Fibroblast of the aortic adventitia (primary cell): ENCODE data around the gene TMEM17. TPM values are rescaled to one million over a fixed set of nuclear protein-coding genes. Genes with fewer than 3 reads are reported as not detected.

Experiments
- DNase-seq: peaks from one replicate; pipeline ENCODE4 v3.0.0-alpha.2; 2010; ENCODE audit warnings: low read depth
- H3K4me3 ChIP-seq: 2 replicates; pipeline ENCODE4 v1.5.1; 2011; ENCODE audit warnings: low read depth, mild to moderate bottlenecking, control low read depth, low read length, moderate library complexity
- CTCF ChIP-seq: IDR thresholded peaks from 2 replicates; pipeline ENCODE4 v1.5.1; 2011; ENCODE audit warnings: mild to moderate bottlenecking, low read length, control low read depth, inconsistent platforms; ENCODE audit not compliant: insufficient read depth
- total RNA-seq: library from RNA; depleted of rRNA; stranded (reverse); fragments of >200 nt; gene quantifications from 2 replicates; pipeline ENCODE4 v1.2.3, GENCODE V29; 2012; ENCODE audit warnings: low replicate concordance

TMEM17 gene
- total RNA-seq, 1 donor: 4.4 TPM

- H3K4me3 ChIP-seq: no peak overlapping the region
- no peak for DNase-seq
- TF ChIP-seq CTCF: no peak
These were observed 36.9 kb downstream of the TMEM17 start for GRCh38 chr2:62469114-62469513.

GRCh38 chr2:62467475-62468321 lies 38.3 kb downstream of the TMEM17 start:
- H3K4me3 ChIP-seq: no peak overlapping the region
- peak; percentile 42 for TF ChIP-seq CTCF
- peak; percentile 82 for DNase-seq

- no peak for TF ChIP-seq CTCF
- DNase-seq: no peak
- H3K4me3 ChIP-seq: no peak overlapping the region
These were observed 38.9 kb downstream of the TMEM17 start for GRCh38 chr2:62467100-62467474.

GRCh38 chr2:62466503-62466854 lies 39.5 kb downstream of the TMEM17 start:
- DNase-seq: no peak
- TF ChIP-seq CTCF: no peak
- no peak overlapping the region for H3K4me3 ChIP-seq

- DNase-seq: no peak
- no peak for TF ChIP-seq CTCF
- H3K4me3 ChIP-seq: no peak overlapping the region
These were observed 40.1 kb downstream of the TMEM17 start for GRCh38 chr2:62465741-62466502.

- no peak for DNase-seq
- no peak overlapping the region for H3K4me3 ChIP-seq
- TF ChIP-seq CTCF: no peak
These were observed 40.8 kb downstream of the TMEM17 start for GRCh38 chr2:62465039-62465740.
